ENCODE results near the gene AP3S1. TPM values are rescaled to one million over a fixed set of nuclear protein-coding genes. Genes with fewer than 3 reads are reported as not detected.
"Not testable (repeated sequence)": the region's sequence is repeated elsewhere in the genome, so short reads cannot be mapped to it uniquely, and the experiment has no call there.

AP3S1 gene
- total RNA-seq, 1 experiment from 2014 or later = 94.6 TPM

- Mint-ChIP-seq H3K27me3 (ENCODE audit: insufficient read depth, unreplicated experiment) (no peaks in the 10 kb centered on the region), H3K36me3 (ENCODE audit: insufficient read depth, unreplicated experiment) (peaks cover 22% of the 10 kb centered on the region), H3K4me3 (ENCODE audit: unreplicated experiment) (no peak overlapping the region), H3K9me3 (ENCODE audit: unreplicated experiment) (no peaks in the 10 kb centered on the region), H3K27ac (ENCODE audit: low read depth, unreplicated experiment) (peak overlapping the region; percentile 55), H3K4me1 (ENCODE audit: insufficient read depth, unreplicated experiment) (peaks cover 18% of the 10 kb centered on the region)
- peak; percentile 39 for DNase-seq (ENCODE audit: unreplicated experiment)
- CTCF ChIA-PET = interaction anchor here (0.6 to 1.2 kb wide), 2 partner anchors 13 to 46 kb away, joined by 3 read pairs; no protein-coding TSS in a partner anchor
- intact Hi-C loops (cut with micrococcal nuclease) = no loop called here
- TF ChIP-seq CTCF (IDR thresholded peaks at IDR 0.05; ENCODE audit: unreplicated experiment) = no peak
- POLR2A ChIA-PET = interaction anchor here (1.0 to 2.0 kb wide), 3 partner anchors 14 to 32 kb away, joined by 3 to 7 read pairs (median 5); partner anchors contain the start of gene ATG12
- no TSS peak for BruUV-seq (replicated peaks)
Observed at GRCh38 chr5:115873392-115873791, 31.7 kb downstream of the AP3S1 start.

- ChIA-PET POLR2A (interaction anchor here (0.6 to 1.6 kb wide), 2 partner anchors 17 to 208 kb away, joined by 3 to 7 read pairs; no protein-coding TSS in a partner anchor), CTCF (interaction anchor here (0.7 kb wide), 1 partner anchor 50 kb away, joined by 3 read pairs; no protein-coding TSS in a partner anchor)
- peaks cover 11% of the 10 kb centered on the region for H3K4me1 Mint-ChIP-seq (ENCODE audit: insufficient read depth, unreplicated experiment)
- H3K27me3 Mint-ChIP-seq (ENCODE audit: insufficient read depth, unreplicated experiment) = no peaks in the 10 kb centered on the region
- no peak for TF ChIP-seq CTCF (IDR thresholded peaks at IDR 0.05; ENCODE audit: unreplicated experiment)
- H3K36me3 Mint-ChIP-seq (ENCODE audit: insufficient read depth, unreplicated experiment) = peaks cover 23% of the 10 kb centered on the region
- BruUV-seq (replicated peaks) = no TSS peak
- no peaks in the 10 kb centered on the region for H3K9me3 Mint-ChIP-seq (ENCODE audit: unreplicated experiment)
- H3K4me3 Mint-ChIP-seq (ENCODE audit: unreplicated experiment) = no peak overlapping the region
- no peak for DNase-seq (ENCODE audit: unreplicated experiment)
- intact Hi-C loops (cut with micrococcal nuclease) = no loop called here
- H3K27ac Mint-ChIP-seq (ENCODE audit: low read depth, unreplicated experiment) = no peak overlapping the region
Observed at GRCh38 chr5:115875447-115875846, 33.7 kb downstream of the AP3S1 start.

GRCh38 chr5:115877342-115877741 is 35.6 kb downstream of the AP3S1 start:
- CTCF ChIA-PET; H3K27me3 Mint-ChIP-seq (ENCODE audit: insufficient read depth, unreplicated experiment); BruUV-seq (replicated peaks); POLR2A ChIA-PET; H3K27ac Mint-ChIP-seq (ENCODE audit: low read depth, unreplicated experiment); H3K4me3 Mint-ChIP-seq (ENCODE audit: unreplicated experiment); H3K9me3 Mint-ChIP-seq (ENCODE audit: unreplicated experiment); DNase-seq (ENCODE audit: unreplicated experiment); intact Hi-C loops (cut with micrococcal nuclease): not testable (repeated sequence)
- peaks cover 11% of the 10 kb centered on the region for H3K4me1 Mint-ChIP-seq (ENCODE audit: insufficient read depth, unreplicated experiment)
- peaks cover 13% of the 10 kb centered on the region for H3K36me3 Mint-ChIP-seq (ENCODE audit: insufficient read depth, unreplicated experiment)

- H3K27ac Mint-ChIP-seq (ENCODE audit: low read depth, unreplicated experiment); BruUV-seq (replicated peaks); H3K27me3 Mint-ChIP-seq (ENCODE audit: insufficient read depth, unreplicated experiment); DNase-seq (ENCODE audit: unreplicated experiment); H3K9me3 Mint-ChIP-seq (ENCODE audit: unreplicated experiment); intact Hi-C loops (cut with micrococcal nuclease); H3K4me1 Mint-ChIP-seq (ENCODE audit: insufficient read depth, unreplicated experiment); CTCF ChIA-PET; H3K4me3 Mint-ChIP-seq (ENCODE audit: unreplicated experiment): not testable (repeated sequence)
- H3K36me3 Mint-ChIP-seq (ENCODE audit: insufficient read depth, unreplicated experiment) = peaks cover 10% of the 10 kb centered on the region
- POLR2A ChIA-PET = interaction anchor here (0.6 to 0.7 kb wide), 2 partner anchors 415 to 520 kb away, joined by 3 to 4 read pairs; no protein-coding TSS in a partner anchor
Observed at GRCh38 chr5:115882434-115882833, 40.7 kb downstream of the AP3S1 start.

GRCh38 chr5:115884704-115885103 is 43.0 kb downstream of the AP3S1 start:
- Mint-ChIP-seq H3K9me3 (ENCODE audit: unreplicated experiment) (no peaks in the 10 kb centered on the region), H3K4me1 (ENCODE audit: insufficient read depth, unreplicated experiment) (no peaks in the 10 kb centered on the region), H3K4me3 (ENCODE audit: unreplicated experiment) (no peak overlapping the region), H3K27ac (ENCODE audit: low read depth, unreplicated experiment) (peak overlapping the region; percentile 50), H3K36me3 (ENCODE audit: insufficient read depth, unreplicated experiment) (peaks cover 6% of the 10 kb centered on the region), H3K27me3 (ENCODE audit: insufficient read depth, unreplicated experiment) (no peaks in the 10 kb centered on the region)
- no peak for TF ChIP-seq CTCF (IDR thresholded peaks at IDR 0.05; ENCODE audit: unreplicated experiment)
- no peak for DNase-seq (ENCODE audit: unreplicated experiment)
- ChIA-PET CTCF (no interaction called here), POLR2A (no interaction called here)
- intact Hi-C loops (cut with micrococcal nuclease) = no loop called here
- no TSS peak for BruUV-seq (replicated peaks)

- BruUV-seq (replicated peaks); H3K4me1 Mint-ChIP-seq (ENCODE audit: insufficient read depth, unreplicated experiment); H3K9me3 Mint-ChIP-seq (ENCODE audit: unreplicated experiment); H3K36me3 Mint-ChIP-seq (ENCODE audit: insufficient read depth, unreplicated experiment); H3K27me3 Mint-ChIP-seq (ENCODE audit: insufficient read depth, unreplicated experiment); CTCF ChIA-PET; intact Hi-C loops (cut with micrococcal nuclease); H3K4me3 Mint-ChIP-seq (ENCODE audit: unreplicated experiment); DNase-seq (ENCODE audit: unreplicated experiment); POLR2A ChIA-PET: not testable (repeated sequence)
- H3K27ac Mint-ChIP-seq (ENCODE audit: low read depth, unreplicated experiment) = peak overlapping the region; percentile 50
Observed at GRCh38 chr5:115885208-115885607, 43.5 kb downstream of the AP3S1 start.

Measured in MCF 10A (cell line).